Ovary (tissue), 3 donors: ENCODE results near the gene CDK5RAP1.

Experiments
- CTCF ChIP-seq, 3 donors: fragments of 450-650 bp in 2 of 3; fragments of 200-600 bp in 1 of 3; IDR thresholded peaks; one replicate each; pipeline versions ENCODE4 v1.5.1 to v1.8.0; 2016 to 2022; ENCODE audit warnings: antibody characterized with exemption in 3 of 3, mild to moderate bottlenecking in 1 of 3
- EP300 ChIP-seq: sonication (generic); formaldehyde crosslinking; IDR thresholded peaks from one replicate; pipeline ENCODE4 v1.6.1; 2017; ENCODE audit warnings: antibody characterized with exemption
- donor health status: DM: no; HTN: no; CAD: no.

GRCh38 chr20:33362898-33363297, 38.4 kb downstream of the CDK5RAP1 start:
- no peak for TF ChIP-seq CTCF (IDR thresholded peaks at IDR 0.05)
- TF ChIP-seq EP300, result no peak
